D341Med (cell line): ENCODE results near the gene CYP46A1.

Experiments used
- DNase-seq: peaks from one replicate; pipeline ENCODE4 v3.0.0; 2012; ENCODE audit warnings: low spot score

Gene CYP46A1

DNA sequence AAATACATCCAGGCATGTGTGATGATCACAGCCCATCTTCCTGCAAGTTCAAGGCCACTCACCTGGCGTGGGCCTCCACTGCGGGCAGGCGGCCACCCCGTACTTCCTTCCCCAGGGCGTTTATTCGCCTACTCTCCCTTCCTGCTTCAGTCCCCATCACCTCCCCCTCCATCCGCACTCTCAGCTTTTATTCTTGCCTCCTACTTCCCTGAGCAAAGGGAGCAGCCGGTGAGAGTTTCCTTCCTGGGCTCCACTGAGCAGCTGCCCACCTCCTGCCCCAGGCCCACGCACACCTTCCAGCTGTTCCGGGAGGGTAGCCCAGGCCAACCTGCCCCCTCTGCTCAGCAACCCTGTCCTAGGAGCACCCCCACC lies 4.1 kb downstream of the CYP46A1 start:
- no peak for DNase-seq

DNA sequence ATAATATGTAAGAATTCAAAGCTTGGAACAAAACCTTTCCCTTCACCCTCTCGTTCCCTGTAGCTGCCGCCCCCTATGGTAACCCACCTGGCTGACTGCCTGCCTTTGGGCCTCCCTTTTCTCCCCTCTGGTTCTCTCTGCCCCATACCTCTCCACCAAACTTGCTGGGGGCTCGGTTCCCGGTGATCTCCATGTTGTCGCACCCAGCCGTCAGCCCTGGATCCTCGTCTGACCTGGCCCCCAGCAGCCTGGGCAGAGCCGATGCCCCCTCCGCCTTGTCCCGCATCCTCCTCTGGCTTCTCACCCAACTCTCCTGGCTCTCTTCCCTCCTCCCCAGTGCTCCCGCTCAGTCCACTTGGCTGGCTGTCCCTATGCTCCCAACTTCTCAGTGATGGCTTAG lies 4.5 kb downstream of the CYP46A1 start:
- no peak for DNase-seq

DNA sequence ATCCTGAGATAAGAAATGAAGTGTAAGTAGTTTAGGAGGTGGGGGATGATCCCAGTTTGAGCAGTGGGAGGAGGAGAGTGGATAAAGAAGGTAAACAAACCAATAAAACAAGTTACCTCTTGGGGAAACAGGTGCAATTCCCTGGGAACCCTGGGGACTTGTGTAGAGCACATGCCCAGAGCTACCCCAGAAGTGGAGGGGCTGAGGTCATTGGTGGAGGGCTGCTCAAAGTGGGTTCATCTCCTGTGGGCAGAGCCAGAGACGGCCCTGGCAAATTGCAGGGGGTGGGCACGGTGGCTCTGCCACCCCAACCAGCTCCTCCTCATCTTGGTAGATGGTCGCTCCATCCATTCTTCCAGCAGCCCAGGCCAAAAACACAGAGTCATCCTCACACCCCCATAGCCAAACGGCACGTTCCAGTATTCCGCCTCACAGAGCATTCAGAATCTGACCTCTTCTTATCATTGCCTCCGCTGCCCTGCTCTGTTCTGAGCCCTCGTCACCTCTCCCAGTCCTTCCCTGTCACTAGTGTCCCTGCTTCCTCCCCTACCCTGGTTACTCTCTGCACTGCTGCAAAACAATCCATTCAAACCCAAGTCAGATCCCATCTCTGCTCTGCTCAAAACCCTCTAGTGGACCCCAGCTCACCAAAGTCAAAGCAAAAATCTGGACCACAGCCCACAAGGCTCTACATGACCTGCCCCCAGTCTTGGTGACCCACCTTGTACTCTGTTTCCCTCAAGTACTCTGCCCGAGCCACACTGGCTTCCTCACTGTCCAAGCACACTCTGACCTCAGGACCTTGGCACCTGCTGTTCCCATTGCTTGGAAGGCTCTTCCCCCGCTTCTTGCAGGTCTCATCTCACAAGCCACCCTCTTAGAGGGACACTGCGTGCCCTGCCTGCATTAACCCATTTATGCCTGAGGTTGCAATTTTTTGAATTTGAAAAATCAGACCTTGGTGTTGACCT lies 5.5 kb downstream of the CYP46A1 start:
- DNase-seq, result no peak

DNA sequence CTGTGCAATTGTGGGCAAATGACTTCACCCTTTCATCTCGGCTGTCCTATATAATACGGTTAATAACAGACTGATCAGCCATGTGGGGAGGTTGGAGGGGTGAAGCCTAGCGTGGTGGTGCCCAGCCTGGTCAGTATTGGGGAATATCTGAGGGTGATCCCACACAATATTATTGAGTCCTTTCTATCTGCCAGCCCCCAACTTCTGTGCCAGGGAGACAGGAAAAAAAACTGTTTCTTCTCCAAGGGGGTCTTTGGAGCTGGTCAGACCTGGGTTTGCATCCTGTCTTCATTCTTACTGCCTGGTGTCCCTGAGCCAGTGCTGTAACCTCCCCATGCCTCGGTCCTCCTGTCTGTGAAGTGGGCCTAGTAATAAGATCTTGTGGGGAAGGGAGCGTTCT lies 6.5 kb downstream of the CYP46A1 start:
- DNase-seq, result peak; percentile 6

DNA sequence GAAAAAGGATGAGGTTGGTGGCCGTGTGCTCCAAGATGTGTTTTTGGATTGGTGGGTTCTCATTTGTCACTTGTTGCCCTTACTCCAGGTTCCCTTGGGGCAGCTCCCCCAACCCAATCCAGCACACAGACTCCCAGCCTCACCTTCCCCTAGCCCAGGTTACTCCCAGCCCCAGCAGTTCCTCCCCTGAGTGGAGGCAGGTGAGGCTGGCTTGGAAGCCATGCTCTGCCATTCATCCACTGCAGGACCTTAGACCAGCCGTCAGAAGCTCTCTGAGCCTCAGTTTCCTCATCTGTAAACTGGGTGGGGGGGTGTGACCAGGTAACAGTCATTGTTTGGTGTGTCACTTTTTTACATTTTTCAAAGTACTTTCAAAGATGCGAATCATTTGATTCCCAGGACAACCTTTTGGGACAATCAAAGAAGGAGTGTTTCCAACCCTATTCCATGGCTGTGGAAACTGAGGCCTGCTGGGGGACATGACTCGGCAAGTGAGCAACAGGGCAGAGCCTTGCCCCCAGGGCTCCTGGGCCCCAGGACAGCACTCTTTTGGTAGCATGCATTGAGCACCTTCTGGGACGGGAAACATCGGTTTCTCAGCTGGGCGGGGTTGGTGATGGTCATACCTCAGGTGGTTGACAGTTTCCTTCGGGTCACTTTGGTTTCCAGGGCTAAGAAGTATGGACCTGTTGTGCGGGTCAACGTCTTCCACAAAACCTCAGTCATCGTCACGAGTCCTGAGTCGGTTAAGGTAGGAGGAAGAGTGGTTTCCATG lies 7.2 kb downstream of the CYP46A1 start:
- peak; percentile 10 for DNase-seq

DNA sequence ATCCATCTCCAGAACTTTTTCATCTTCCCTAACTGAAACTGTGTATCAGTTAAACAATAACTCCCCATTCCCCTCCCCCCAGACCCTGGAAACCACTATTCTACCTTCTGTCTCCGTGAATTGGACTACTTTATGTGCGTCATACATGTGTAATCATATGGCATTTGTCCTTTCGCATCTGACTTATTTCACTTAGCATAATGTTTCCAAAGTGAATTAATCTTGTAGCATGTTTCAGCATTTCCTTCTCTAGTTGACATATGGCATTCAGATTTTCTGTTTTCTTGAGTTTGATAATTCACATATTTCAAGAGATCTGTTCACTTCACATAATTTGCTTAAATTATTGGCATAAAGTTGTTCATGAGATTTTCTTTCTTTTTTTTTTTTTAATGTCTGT lies 9.8 kb downstream of the CYP46A1 start:
- no peak for DNase-seq

DNA sequence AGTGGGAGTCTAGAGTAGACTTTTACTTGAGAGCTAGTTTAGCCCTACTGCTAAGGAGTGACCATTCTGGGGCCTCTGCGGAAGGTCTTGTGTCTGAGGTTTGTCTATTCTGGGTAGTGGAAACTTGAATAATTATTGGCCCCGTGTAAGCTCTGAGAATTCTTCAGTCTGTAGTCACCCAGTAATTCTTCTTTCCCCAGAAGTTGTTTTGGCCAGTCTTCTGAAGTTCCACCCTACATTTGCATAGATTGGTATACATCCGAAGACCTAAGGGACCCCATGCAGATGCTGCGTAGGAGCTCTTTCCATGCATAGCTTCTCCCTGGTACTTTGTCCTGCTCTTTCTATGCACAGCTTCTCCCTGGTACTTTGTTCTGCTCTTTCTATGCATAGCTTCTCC lies 12.8 kb downstream of the CYP46A1 start:
- no peak for DNase-seq

DNA sequence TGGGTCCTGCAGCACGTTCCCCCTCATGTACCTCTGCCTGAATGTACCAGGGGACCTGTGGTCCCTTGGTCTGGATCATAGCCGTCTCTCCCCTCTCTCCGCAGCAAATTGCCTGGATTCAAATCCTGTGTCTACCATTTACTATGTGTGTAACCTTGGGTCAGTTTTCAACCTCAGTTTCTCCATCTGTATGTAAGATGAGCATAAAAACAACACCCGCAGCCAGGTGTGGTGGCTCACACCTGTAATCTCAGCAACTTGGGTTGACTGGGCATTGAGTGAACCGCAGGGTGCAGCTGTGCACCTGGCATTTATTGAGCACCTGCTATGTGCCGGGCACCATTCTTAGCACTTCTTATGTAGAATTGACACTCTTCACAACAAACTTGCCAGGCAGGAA lies 14.1 kb downstream of the CYP46A1 start:
- DNase-seq, result peak; percentile 6

DNA sequence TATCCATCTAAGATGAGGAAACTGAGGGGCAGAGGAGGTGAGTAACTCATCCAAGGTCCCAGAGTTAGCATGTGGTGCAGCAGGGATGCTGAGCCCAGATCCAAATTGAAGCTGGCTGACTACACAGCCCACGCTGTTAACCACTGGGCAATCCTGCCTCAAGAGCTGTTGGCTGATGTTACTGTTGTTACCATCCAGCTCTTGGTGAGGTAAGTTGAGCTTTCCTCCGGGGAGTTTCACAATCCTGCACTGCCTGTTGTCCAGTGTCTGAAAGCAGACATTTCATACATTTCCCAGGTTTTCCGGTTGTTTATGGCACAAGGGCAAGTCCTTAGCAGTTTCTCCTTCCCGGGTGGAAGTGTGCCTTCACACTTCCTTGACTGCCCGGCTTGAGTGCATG lies 14.5 kb downstream of the CYP46A1 start:
- no peak for DNase-seq

DNA sequence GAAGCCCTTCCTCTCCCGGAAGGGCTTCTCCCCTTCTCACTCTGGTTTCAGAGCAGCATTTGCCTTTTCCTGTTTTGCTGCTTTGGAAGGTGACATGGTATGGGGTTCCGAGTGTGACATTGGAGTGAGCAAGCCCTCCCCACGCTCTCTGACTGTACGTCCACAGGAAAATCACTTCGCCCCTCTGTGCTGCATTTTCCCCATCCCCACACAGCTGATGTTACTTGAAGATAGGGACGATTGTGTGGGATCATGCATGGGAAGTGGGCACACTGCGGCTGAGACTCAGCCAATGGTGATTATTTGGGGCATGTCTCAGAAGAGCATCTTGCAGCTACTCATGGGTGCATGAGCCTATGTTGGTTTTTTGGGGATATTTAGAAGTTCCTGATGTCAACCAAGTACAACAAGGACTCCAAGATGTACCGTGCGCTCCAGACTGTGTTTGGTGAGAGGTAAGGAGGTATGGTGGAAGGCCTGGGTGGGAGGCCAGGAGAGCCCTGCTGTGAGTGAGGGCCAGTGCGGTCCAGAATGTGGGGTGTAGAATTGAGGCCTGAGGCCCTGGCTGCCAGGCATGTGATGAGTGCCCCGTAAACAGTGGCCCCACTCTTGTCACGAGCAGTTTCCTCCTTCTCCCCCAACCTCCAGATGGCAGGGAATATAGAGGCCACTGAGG lies 15.1 kb downstream of the CYP46A1 start:
- DNase-seq, result peak; percentile 6

DNA sequence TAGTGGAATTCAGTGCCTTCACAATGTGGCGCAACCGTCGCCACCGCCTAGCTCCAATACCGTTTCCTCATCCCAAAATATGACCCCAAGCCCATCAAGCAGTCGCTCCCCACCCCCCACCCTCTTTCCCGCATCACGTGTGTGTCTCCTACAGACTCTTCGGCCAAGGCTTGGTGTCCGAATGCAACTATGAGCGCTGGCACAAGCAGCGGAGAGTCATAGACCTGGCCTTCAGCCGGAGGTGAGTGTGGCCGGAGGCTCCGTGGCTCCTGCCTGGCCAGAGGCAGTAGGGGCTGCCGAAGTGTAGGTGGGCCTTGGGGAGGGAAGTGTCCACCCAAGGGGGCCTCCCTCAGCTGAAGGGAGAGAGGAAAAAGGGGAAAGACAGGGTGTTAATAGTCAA lies 15.8 kb downstream of the CYP46A1 start:
- DNase-seq, result peak; percentile 9

DNA sequence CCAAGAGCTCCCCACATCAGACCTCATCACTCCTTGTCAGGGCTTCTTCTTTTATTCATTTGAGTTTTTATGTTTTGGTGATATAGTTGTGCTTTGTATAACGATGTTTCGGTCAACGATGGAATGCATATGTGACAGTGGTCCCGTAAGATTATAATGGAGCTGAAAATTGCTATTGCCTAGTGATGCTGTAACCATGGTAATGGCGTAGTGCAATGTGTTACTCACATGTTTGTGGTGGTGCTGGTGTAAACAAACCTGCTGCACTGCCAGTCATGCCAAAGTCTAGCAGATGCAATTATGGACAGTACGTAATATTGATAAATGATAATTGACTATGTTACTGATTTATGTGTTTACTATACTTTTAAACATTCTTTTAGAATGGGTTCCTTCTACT lies 16.3 kb downstream of the CYP46A1 start:
- DNase-seq, result no peak

DNA sequence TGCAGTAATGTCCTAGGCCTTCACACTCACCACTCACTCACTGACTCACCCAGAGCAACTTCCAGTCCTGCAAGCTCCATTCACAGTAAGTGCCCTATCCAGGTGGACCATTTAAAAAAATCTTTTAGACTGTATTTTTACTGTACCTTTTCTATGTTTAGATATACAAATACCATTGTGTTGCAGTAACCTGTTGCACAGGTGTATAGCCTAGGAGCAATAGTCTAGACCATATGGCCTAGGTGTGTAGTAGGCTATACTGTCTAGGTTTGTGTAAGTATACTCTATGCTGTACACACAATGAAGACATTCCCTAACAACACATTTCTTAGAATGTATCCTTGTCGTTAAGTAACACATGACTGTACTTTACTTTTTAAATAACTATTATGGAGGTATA lies 17.2 kb downstream of the CYP46A1 start:
- DNase-seq, result no peak

DNA sequence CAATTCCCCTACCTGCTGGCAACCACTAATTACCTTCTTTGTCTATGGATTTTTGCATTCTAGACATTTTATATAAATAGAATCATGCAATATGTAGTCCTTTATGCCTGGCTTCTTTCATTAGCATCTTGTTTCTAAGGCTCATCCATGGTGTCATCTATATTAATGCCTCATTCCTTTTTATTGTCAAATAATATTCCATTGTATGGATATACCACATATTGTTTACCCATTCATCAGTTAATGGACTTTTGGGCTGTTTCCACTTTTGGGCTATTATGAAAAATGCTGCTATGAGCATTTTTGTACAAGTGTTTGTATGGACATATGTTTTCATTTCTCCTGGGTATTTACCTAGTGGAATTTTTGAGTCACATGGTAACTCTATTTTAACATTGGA lies 18.0 kb downstream of the CYP46A1 start:
- no peak for DNase-seq

DNA sequence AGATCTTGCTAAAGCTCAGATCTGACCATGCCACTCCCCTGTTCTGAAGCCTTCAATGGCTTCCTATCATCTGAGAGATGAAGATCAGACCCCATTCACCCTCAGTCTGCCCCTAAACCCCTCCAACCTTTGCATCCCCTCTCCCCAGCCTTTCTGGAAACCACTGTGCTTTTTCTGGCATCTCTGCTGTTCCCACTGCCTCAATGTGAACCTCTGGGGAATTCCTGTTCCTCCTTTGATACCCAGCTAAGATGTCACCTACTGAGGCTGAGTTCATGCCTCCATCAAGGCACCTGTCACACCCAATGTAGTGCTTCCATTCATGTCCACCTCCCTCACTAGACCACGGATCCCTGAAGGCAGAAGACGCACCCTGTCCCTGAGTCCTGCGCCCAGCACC lies 19.3 kb downstream of the CYP46A1 start:
- DNase-seq, result peak; percentile 12

DNA sequence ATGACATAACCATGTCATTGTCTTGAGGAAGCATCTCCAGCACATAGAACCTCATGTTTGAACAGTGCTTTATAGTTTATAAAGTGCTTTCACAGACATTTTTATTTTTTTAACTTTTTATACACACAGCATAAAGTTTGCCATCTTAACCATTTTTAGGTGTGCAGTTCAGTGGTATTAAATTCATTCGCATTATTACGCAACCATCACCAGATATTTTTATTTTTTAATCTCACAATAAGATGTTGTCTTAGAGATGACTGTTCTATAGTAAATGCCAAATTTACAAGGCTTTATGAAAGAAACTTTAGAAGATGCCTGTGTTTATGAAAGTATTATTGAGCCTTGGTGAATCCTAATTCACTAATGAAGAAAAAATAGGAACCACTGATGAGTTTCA lies 19.9 kb downstream of the CYP46A1 start:
- DNase-seq, result no peak

DNA sequence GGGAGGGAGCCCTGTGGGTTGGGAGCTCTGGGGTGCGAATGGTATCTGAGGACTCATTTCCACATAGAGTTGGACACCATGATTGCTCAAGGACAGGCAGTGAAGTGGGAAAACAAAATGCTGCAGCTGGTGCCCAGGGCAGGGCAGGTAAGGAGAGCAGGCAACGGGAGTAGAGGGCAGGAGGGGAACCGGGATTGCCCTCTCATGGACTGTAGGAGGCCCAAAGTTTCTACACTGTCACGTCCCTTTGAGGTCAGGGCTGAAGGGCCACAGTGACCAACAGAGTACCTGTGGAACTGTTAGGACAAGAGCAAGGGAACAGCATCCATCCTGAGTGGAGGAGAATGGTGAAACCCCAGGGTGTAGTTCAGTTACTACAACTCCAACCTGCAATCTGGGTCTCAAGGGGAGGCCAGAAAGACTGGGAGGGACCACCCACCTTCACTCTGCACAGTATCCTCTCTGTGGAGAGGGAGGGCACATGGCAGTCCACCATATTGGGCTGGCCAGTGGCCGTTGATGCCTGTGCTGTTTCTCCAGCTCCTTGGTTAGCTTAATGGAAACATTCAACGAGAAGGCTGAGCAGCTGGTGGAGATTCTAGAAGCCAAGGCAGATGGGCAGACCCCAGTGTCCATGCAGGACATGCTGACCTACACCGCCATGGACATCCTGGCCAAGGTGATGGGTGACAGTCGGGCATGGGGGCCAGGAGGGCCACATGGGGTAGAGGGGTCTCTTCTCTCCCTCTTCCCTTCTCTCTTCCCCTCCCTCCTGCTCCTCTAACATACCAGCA lies 22.2 kb downstream of the CYP46A1 start:
- peak; percentile 11 for DNase-seq

DNA sequence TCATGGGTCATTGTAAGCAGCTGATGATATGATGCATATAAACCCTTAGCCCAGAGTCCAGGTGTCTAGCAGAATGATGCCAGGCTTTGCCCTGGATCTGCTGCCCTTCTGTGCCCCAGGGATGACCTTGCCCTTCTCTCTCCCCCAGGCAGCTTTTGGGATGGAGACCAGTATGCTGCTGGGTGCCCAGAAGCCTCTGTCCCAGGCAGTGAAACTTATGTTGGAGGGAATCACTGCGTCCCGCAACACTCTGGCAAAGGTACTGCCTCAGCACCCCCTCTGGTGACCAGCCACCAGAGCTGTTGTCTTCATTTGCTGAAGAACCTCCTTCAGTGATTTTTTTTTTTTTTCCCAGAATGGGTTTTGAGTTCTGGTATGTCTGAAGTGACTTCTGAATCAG lies 23.3 kb downstream of the CYP46A1 start:
- peak; percentile 17 for DNase-seq

DNA sequence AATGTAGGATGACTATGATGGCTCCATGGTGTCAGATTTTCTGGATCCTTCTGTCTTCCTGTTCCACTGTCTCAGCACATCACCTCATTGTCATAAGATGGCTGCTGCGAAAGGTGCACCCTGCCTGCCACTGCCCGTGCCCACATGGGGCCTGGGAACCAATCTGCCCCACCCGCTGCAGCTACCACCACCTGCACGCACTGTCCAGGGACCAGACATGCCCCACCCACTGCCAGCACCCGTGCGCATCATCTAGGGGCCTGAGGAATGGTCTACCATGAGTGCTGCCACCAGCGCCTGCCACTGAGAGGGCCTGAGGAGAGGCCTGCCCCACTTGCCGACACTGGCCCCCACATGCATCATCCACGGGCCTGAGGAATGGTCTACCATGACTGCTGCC lies 23.8 kb downstream of the CYP46A1 start:
- DNase-seq, result peak; percentile 15

DNA sequence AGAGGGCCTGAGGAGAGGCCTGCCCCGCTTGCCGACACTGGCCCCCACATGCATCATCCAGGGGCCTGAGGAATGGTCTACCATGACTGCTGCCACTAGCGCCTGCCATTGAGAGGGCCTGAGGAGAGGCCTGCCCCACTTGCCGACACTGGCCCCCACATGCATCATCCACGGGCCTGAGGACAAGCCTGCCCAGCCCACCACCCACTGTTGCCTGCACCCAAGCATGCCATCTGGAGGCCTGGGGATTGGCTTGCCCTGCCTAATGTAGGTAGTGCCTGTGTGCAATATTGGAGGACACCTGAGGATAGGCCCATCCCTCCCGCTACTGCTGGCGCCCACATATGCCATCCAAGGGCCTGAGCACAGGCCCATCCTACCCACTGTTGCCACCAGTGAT lies 24.4 kb downstream of the CYP46A1 start:
- DNase-seq, result no peak

DNA sequence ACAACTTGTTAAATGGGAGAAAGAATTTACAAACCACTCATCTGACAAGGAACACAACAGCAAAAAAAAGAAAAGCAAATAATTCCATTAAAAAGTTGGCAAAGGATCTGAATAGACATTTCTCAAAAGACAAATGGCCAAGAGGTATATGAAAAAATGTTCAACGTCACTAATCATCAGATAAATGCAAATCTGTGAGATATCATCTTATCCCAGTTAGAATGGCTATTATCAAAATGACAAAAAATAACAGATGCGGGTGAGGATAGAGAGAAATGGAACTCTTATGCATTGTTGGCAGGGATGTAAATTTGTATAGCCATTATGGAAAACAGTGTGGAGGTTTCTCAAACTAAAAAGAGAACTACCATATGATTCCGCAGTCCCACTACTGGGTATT lies 29.9 kb downstream of the CYP46A1 start:
- no peak for DNase-seq
